Fibroblast of mammary gland (primary cell): ENCODE results near the gene IGF1R.

Experiments
- DNase-seq: peaks from one replicate; pipeline ENCODE4 v3.0.0-alpha.2; 2010; ENCODE audit warnings: low read depth
- H3K4me3 ChIP-seq: 2 replicates; pipeline ENCODE4 v1.5.1; 2011; ENCODE audit warnings: low read depth, mild to moderate bottlenecking, low read length, moderate library complexity; ENCODE audit not compliant: control insufficient read depth
- TF ChIP-seq, protein P1 (sequence below): conservative IDR thresholded peaks from 2 replicates; pipeline ENCODE4 v1.5.1; 2011; ENCODE audit warnings: low read depth, low read length, inconsistent platforms; ENCODE audit not compliant: control insufficient read depth, insufficient read depth

The IGF1R gene

DNA sequence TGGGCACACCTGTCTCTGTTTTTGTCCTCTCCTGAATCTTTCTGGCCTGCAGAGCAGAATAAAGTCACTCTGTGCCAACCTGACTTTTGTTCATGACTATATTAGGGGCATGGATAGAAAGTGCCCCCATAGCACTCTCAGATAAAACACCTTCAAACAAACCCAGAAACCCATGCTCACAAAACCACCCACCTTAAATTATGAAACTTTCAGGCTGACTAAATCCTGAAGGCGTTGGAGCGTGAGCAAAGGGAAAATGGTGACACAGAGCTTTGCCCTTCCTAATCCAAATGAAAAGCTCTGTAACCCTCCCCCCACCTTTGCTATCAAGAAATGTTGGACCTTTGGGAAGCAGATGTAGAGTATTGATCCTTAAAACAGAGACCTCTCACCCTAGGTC lies 138.9 kb downstream of the IGF1R start:
- H3K4me3 ChIP-seq = no peak overlapping the region
- TF ChIP-seq, protein P1, sequence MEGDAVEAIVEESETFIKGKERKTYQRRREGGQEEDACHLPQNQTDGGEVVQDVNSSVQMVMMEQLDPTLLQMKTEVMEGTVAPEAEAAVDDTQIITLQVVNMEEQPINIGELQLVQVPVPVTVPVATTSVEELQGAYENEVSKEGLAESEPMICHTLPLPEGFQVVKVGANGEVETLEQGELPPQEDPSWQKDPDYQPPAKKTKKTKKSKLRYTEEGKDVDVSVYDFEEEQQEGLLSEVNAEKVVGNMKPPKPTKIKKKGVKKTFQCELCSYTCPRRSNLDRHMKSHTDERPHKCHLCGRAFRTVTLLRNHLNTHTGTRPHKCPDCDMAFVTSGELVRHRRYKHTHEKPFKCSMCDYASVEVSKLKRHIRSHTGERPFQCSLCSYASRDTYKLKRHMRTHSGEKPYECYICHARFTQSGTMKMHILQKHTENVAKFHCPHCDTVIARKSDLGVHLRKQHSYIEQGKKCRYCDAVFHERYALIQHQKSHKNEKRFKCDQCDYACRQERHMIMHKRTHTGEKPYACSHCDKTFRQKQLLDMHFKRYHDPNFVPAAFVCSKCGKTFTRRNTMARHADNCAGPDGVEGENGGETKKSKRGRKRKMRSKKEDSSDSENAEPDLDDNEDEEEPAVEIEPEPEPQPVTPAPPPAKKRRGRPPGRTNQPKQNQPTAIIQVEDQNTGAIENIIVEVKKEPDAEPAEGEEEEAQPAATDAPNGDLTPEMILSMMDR = no peak
- DNase-seq = no peak

DNA sequence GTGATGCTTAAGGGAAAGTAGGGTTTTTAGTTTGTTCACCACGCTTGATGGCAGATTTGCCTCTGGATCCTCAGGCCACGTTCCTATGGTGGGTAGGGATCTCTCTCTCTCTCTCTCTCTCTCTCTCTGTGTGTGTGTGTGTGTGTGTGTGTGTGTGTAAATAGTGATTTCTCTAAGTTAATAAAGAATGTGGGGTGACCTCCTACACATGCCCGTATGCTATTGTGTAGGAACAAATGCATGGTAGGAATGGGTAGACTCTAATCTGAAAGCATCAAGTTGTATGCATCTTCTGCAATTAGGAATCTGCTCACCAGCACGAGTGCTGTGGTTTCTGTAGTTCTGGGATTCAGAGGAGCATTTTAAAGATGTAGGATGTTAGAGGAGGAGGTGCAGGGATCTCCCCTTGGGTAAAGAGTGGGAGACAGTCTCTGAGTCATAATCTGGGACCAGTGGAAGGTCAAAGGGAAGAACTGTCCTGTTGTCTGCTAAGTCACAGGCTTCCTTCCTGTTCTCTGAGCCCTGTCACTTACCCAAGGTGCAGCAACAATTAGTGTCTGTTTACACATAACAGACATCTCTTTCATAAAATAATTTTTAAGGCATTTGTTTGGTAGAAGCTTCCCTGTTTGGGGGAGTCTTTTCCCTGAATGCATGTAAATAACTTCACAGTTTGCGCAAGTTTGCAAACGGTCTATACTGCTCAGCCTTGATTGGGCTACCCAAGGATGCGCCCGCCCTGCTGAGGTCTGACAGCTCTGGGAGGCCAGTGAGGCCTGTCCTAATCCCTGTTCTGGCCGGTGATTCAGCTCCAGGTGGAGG lies 139.8 kb downstream of the IGF1R start:
- no peak overlapping the region for H3K4me3 ChIP-seq

DNA sequence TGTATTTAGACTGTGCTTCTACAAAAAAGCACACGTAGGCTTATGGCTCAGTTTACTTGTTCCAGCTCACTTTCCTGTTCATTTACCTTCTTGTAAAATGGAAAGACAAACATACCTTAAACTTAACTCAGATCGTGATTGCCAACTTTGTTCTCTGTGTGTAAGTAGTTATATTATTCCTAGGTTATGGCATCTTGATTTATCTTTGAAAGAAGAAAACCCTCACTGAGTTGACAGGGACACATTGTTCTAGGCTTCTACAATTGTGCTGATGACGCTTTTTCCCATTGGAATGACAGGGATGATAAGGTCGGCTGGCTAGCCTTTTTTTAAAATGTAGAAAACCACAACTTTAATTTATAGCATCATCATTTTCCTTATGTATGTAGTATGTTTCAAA lies 140.7 kb downstream of the IGF1R start:
- TF ChIP-seq, protein P1 = no peak
- no peak for DNase-seq

More for the DNA sequence above, 139.8 kb downstream of the IGF1R start:
- TF ChIP-seq, protein P1 = no peak
- peak; percentile 32 for DNase-seq

DNA sequence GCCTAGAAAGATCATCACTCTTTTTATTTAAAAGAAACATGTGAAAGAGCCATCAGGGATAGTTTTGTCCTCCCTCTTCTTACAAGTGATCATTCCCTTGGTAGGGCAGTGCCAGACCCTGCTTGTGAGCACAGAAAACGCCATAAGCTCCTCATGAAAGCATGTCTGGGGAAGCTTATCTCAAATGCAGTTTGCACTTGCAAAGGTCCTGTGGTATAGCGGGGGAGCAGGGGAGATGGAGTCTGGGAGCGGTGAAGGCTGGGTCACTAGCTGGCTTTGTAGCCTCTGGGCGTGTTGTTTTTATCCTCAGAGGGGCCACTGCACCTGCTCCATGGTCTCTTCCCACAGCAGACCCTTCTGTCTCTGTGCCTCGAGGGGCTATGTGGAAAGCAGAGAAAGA lies 141.9 kb downstream of the IGF1R start:
- TF ChIP-seq, protein P1 = no peak
- no peak for DNase-seq
- H3K4me3 ChIP-seq = no peak overlapping the region

More for the DNA sequence above, 140.7 kb downstream of the IGF1R start:
- no peak overlapping the region for H3K4me3 ChIP-seq

DNA sequence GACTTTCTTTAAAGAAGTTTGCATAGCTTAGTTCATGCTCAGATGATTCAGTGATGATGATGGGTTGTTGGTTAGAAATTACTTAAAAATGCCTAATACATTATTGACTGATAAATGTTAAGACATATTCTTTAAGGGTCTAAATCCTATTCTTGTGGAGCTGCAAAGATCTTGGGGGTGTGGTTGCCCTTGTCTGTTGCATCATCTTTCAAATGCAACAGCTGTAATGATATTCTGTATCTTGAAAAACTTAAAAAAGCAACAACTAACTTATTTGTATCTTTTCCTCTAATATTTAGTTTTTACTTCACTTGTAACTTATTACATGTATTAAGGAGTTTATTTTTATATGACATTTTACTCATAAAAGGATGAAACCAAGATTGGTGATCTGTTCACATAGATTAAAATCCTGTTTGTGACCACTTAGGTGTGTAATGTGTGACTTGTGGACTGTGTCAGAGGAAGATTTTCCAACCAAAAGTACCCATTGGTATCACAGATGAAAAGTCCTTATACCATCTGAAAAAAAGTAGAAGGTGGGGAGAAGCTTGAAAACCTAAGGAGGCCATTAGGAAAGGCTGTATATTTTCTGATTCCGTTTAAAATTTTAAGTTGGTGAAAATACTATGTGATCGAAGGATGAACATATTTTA lies 142.8 kb downstream of the IGF1R start:
- no peak for DNase-seq
- no peak overlapping the region for H3K4me3 ChIP-seq
- TF ChIP-seq, protein P1 = no peak

DNA sequence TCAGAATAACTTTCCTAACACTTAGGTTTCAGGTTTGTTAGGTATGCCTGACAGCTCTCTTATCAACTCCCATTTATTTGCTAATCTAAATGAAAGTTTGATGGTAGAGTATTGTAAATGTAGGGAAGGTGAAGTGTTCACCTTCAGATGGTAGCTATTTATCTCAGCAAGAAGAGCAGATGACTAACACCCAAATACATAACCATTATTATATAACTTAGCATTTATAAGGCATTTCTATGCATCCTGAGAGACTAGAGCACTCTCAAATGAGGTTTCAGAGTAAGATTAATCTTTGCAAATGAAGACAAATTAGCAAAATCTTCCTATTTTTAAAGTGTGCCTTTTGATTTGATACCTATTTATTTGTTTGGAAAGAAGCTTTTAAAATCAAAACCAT lies 143.8 kb downstream of the IGF1R start:
- TF ChIP-seq, protein P1 = no peak
- DNase-seq = no peak
- no peak overlapping the region for H3K4me3 ChIP-seq
